B cell (primary cell): ENCODE measurements around the gene CDHR1. TPM values are rescaled to one million over a fixed set of nuclear protein-coding genes. Genes with fewer than 3 reads are reported as not detected.

Source experiments
- ATAC-seq: fragments of 200-7000 bp; cut with Tn5 transposase; one replicate; pipeline ENCODE4 v1.10.0; 2021; ENCODE audit warnings: low read depth, mild to moderate bottlenecking, moderate number of reproducible peaks, moderate library complexity
- CTCF ChIA-PET: fragments of 350-600 bp; sonication (Branson Sonifier 250); formaldehyde crosslinking; loops from one replicate; lab custom pipeline; 2021; ENCODE audit warnings: antibody characterized with exemption, inconsistent platforms; lab: Charles Lee
- POLR2A ChIA-PET: fragments of 350-600 bp; sonication (Branson Sonifier 250); formaldehyde crosslinking; loops from one replicate; lab custom pipeline; 2021; ENCODE audit warnings: antibody characterized with exemption; lab: Charles Lee
- DNase-seq: peaks from one replicate; pipeline ENCODE4 v3.0.0; 2013
- H2AFZ ChIP-seq: 2 replicates; pipeline ENCODE4 v1.6.1; 2012; ENCODE audit warnings: mild to moderate bottlenecking, low read depth, low read length; ENCODE audit not compliant: insufficient read depth, poor library complexity, severe bottlenecking
- H3K27ac ChIP-seq, 2 donors: 1 replicate in 1 of 2; 2 replicates in 1 of 2; pipeline ENCODE4 v1.5.1; 2012 to 2013; ENCODE audit warnings: low read length in 2 of 2, mild to moderate bottlenecking in 2 of 2, moderate library complexity in 1 of 2
- H3K27me3 ChIP-seq, 4 experiments: fragments of 200-600 bp in 1 of 4; sonication (generic) in 1 of 4; replicated peaks in 1 of 4; 1 replicate in 2 of 4; 2 replicates in 2 of 4; pipeline versions ENCODE4 v1.6.1 to v1.7.0; 2013 to 2016; ENCODE audit warnings: low read length in 3 of 4, mild to moderate bottlenecking in 2 of 4, mixed read lengths in 1 of 4, moderate library complexity in 1 of 4; ENCODE audit not compliant: insufficient read depth in 4 of 4, control insufficient read depth in 3 of 4; ENCODE audit errors: control extremely low read depth in 1 of 4
- H3K36me3 ChIP-seq, 2 experiments: replicated peaks in 1 of 2; 1 replicate in 1 of 2; 2 replicates in 1 of 2; pipeline versions ENCODE4 v1.6.1 to v1.7.1; 2013; ENCODE audit warnings: low read length in 1 of 2; ENCODE audit not compliant: insufficient read depth in 2 of 2, control insufficient read depth in 1 of 2; ENCODE audit errors: control extremely low read depth in 1 of 2, extremely low read depth in 1 of 2
- H3K4me1 ChIP-seq, 2 donors: fragments of 200-600 bp in 1 of 2; sonication (generic) in 1 of 2; 1 replicate in 1 of 2; 2 replicates in 1 of 2; pipeline versions ENCODE4 v1.5.1 to v1.6.1; 2013 to 2017; ENCODE audit warnings: low read length in 2 of 2; ENCODE audit not compliant: control insufficient read depth in 2 of 2, insufficient read depth in 2 of 2
- H3K4me2 ChIP-seq: replicated peaks from 2 replicates; pipeline ENCODE3; 2012; ENCODE audit warnings: mild to moderate bottlenecking, low read depth, low read length; ENCODE audit not compliant: poor library complexity, severe bottlenecking
- H3K4me3 ChIP-seq, 5 experiments: fragments of 200-600 bp in 1 of 5; sonication (generic) in 1 of 5; 1 replicate in 3 of 5; 2 replicates in 2 of 5; pipeline versions ENCODE4 v1.5.1 to v1.7.0; 2011 to 2016; ENCODE audit warnings: low read length in 4 of 5, mild to moderate bottlenecking in 4 of 5, low read depth in 2 of 5, control low read depth in 1 of 5, moderate library complexity in 1 of 5; ENCODE audit not compliant: insufficient read depth in 1 of 5; ENCODE audit errors: control extremely low read depth in 1 of 5, extremely low read depth in 1 of 5
- H3K79me2 ChIP-seq: fragments of 200-600 bp; sonication (generic); one replicate; pipeline ENCODE4 v1.6.0; 2016; ENCODE audit warnings: low read length; ENCODE audit not compliant: control insufficient read depth, insufficient read depth
- H3K9ac ChIP-seq: fragments of 200-600 bp; sonication (generic); 2 replicates; pipeline ENCODE4 v1.6.1; 2017; ENCODE audit warnings: mild to moderate bottlenecking, low read length, moderate library complexity
- H3K9me3 ChIP-seq, 3 donors: one replicate each; pipeline versions ENCODE4 v1.6.1 to v1.7.1; 2013; ENCODE audit warnings: low read length in 2 of 3; ENCODE audit not compliant: control insufficient read depth in 2 of 3, insufficient read depth in 1 of 3; ENCODE audit errors: control extremely low read depth in 1 of 3
- H4K20me1 ChIP-seq: 2 replicates; pipeline ENCODE4 v1.6.0; 2012; ENCODE audit warnings: mild to moderate bottlenecking, low read length; ENCODE audit not compliant: insufficient read depth, control insufficient read depth, poor library complexity, severe bottlenecking
- H3K27ac Mint-ChIP-seq: one replicate; pipeline ENCODE4 v1.8.0; 2021; ENCODE audit warnings: mixed read lengths
- H3K27me3 Mint-ChIP-seq: one replicate; pipeline ENCODE4 v1.8.0; 2021; ENCODE audit warnings: mixed read lengths
- H3K4me1 Mint-ChIP-seq: one replicate; pipeline ENCODE4 v1.8.0; 2021; ENCODE audit warnings: mixed read lengths
- H3K4me3 Mint-ChIP-seq: one replicate; pipeline ENCODE4 v1.8.0; 2021; ENCODE audit warnings: mixed read lengths
- H3K9me3 Mint-ChIP-seq: one replicate; pipeline ENCODE4 v1.8.0; 2022; ENCODE audit warnings: mixed read lengths; ENCODE audit not compliant: insufficient read depth
- EZH2 ChIP-seq: IDR thresholded peaks from 2 replicates; pipeline ENCODE4 v1.6.1; 2012; ENCODE audit warnings: borderline replicate concordance, low read depth, mild to moderate bottlenecking, moderate library complexity, low read length; ENCODE audit not compliant: insufficient read depth, poor library complexity, severe bottlenecking
- WGBS: methylation state at CpG from one replicate; pipeline ENCODE4 v1.1.5; 2013; ENCODE audit warnings: missing lambda C conversion rate; ENCODE audit not compliant: insufficient coverage; 5-methylcytosine and 5-hydroxymethylcytosine counted together
- intact Hi-C: fragments of 100-400 bp; cut with micrococcal nuclease; formaldehyde crosslinking; loops from one replicate; pipeline ENCODE4 v1.10.0; 2022
- polyA plus RNA-seq: library from polyadenylated mRNA; depleted of rRNA; stranded (reverse); fragments of >200 nt; gene quantifications from 2 replicates; pipeline ENCODE4 v1.2.3, GENCODE V29; 2012
- total RNA-seq, 2 donors: library from RNA; stranded (reverse); fragments of 120-200 nt in 1 of 2; gene quantifications; 1 replicate in 1 of 2; 2 replicates in 1 of 2; pipeline versions ENCODE4 v1.2.3 to v1.2.4, GENCODE V29; 2013 to 2022
- TF ChIP-seq, protein P1 (sequence below): fragments of 200-600 bp; IDR thresholded peaks from one replicate; pipeline ENCODE4 v1.8.0; 2022; ENCODE audit warnings: antibody characterized with exemption, mild to moderate bottlenecking

The CDHR1 gene
- total and polyA plus RNA-seq, 2 donors (not counting 1 experiment from before 2014, with no cell fraction given) = 0.31 to 1.7 TPM

- DNase-seq (no peak), ATAC-seq (no peak)
- H3K27ac ChIP-seq = no peak overlapping the region
- H3K9me3 ChIP-seq = no peaks in the 10 kb centered on the region
- H3K4me2 ChIP-seq = no peak overlapping the region
- no peaks in the 10 kb centered on the region for H4K20me1 ChIP-seq
- H3K27me3 ChIP-seq = peaks cover 0 to 5% (median 0%) of the 10 kb centered on the region in 4 experiments
- ChIA-PET POLR2A (no interaction called here), CTCF (interaction anchor here (1.0 to 6.6 kb wide), 2 partner anchors 11 to 271 kb away, joined by 3 to 34 read pairs; no protein-coding TSS in a partner anchor)
- H3K36me3 ChIP-seq = peaks cover 0 to 6% of the 10 kb centered on the region in 2 experiments
- intact Hi-C loops = no loop called here
- Mint-ChIP-seq H3K4me1 (peaks cover 19% of the 10 kb centered on the region), H3K27me3 (no peaks in the 10 kb centered on the region), H3K4me3 (no peak overlapping the region), H3K9me3 (no peaks in the 10 kb centered on the region), H3K27ac (no peak overlapping the region)
- H3K4me3 ChIP-seq = no peak overlapping the region
- H3K4me1 ChIP-seq = no peaks in the 10 kb centered on the region
- no peak overlapping the region for H3K9ac ChIP-seq
- TF ChIP-seq EZH2 = no peak
- TF ChIP-seq, protein P1, sequence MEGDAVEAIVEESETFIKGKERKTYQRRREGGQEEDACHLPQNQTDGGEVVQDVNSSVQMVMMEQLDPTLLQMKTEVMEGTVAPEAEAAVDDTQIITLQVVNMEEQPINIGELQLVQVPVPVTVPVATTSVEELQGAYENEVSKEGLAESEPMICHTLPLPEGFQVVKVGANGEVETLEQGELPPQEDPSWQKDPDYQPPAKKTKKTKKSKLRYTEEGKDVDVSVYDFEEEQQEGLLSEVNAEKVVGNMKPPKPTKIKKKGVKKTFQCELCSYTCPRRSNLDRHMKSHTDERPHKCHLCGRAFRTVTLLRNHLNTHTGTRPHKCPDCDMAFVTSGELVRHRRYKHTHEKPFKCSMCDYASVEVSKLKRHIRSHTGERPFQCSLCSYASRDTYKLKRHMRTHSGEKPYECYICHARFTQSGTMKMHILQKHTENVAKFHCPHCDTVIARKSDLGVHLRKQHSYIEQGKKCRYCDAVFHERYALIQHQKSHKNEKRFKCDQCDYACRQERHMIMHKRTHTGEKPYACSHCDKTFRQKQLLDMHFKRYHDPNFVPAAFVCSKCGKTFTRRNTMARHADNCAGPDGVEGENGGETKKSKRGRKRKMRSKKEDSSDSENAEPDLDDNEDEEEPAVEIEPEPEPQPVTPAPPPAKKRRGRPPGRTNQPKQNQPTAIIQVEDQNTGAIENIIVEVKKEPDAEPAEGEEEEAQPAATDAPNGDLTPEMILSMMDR = no peak
- H2AFZ ChIP-seq = no peak overlapping the region
- WGBS = 38% methylated on average over 4 of the region's 9 CpGs
- no peaks in the 10 kb centered on the region for H3K79me2 ChIP-seq
Measured at GRCh38 chr10:84159076-84159685, 35.2 kb upstream of the CDHR1 start.

- Mint-ChIP-seq H3K4me3 (no peak overlapping the region), H3K27me3 (no peaks in the 10 kb centered on the region), H3K27ac (no peak overlapping the region), H3K4me1 (peaks cover 32% of the 10 kb centered on the region), H3K9me3 (no peaks in the 10 kb centered on the region)
- no peak overlapping the region for H3K4me2 ChIP-seq
- H3K4me3 ChIP-seq = no peak overlapping the region
- H3K4me1 ChIP-seq = peaks cover 4 to 11% of the 10 kb centered on the region in 2 donors
- DNase-seq (no peak), ATAC-seq (no peak)
- H3K9me3 ChIP-seq = no peaks in the 10 kb centered on the region
- intact Hi-C loops = no loop called here
- no peak overlapping the region for H3K9ac ChIP-seq
- TF ChIP-seq EZH2 = no peak
- TF ChIP-seq, protein P1 = no peak
- H3K27ac ChIP-seq = no peak overlapping the region
- H3K36me3 ChIP-seq = no peaks in the 10 kb centered on the region
- peaks cover 0 to 5% (median 0%) of the 10 kb centered on the region in 4 experiments for H3K27me3 ChIP-seq
- no peaks in the 10 kb centered on the region for H4K20me1 ChIP-seq
- ChIA-PET CTCF (interaction anchor here (1.2 to 6.6 kb wide), 2 partner anchors 13 to 44 kb away, joined by 4 to 34 read pairs; no protein-coding TSS in a partner anchor), POLR2A (no interaction called here)
- WGBS = 85% methylated on average over 4 of the region's 6 CpGs
- H2AFZ ChIP-seq = no peak overlapping the region
- H3K79me2 ChIP-seq = no peaks in the 10 kb centered on the region
Measured at GRCh38 chr10:84160663-84161362, 33.5 kb upstream of the CDHR1 start.
